Mucosa of descending colon (tissue), 3 donors: Measurements from ENCODE around the gene HAUS2. TPM values are rescaled to one million over a fixed set of nuclear protein-coding genes. Genes with fewer than 3 reads are reported as not detected.

Experiments used
- ATAC-seq: fragments of 200-7000 bp; cut with Tn5 transposase; one replicate; pipeline ENCODE4 v1.9.1; 2020; ENCODE audit warnings: mild to moderate bottlenecking, moderate library complexity
- DNase-seq, 3 donors: peaks; one replicate each; pipeline ENCODE4 v3.0.0-alpha.2; 2020
- H3K36me3 ChIP-seq: fragments of 200-600 bp; one replicate; pipeline ENCODE4 v1.8.0; 2021; ENCODE audit warnings: low read depth, mild to moderate bottlenecking
- H3K4me1 ChIP-seq: fragments of 200-600 bp; one replicate; pipeline ENCODE4 v1.8.0; 2021; ENCODE audit warnings: low read depth, mild to moderate bottlenecking
- H3K4me3 ChIP-seq: fragments of 200-600 bp; one replicate; pipeline ENCODE4 v1.8.0; 2021; ENCODE audit warnings: mild to moderate bottlenecking
- H3K9me3 ChIP-seq: fragments of 200-600 bp; one replicate; pipeline ENCODE4 v1.8.0; 2021; ENCODE audit warnings: mild to moderate bottlenecking
- CTCF ChIP-seq: fragments of 200-600 bp; IDR thresholded peaks from one replicate; pipeline ENCODE4 v1.8.0; 2022; ENCODE audit warnings: antibody characterized with exemption, mild to moderate bottlenecking
- intact Hi-C, 2 donors: fragments of 100-400 bp; cut with DNase I in 1 of 2; cut with micrococcal nuclease in 1 of 2; formaldehyde crosslinking; loops; one replicate each; pipeline versions ENCODE4 v1.11.0 to v1.11.1; 2022; cut with DNase I, micrococcal nuclease
- total RNA-seq, 3 donors: library from RNA; stranded (reverse); fragmentation: NEBNext Ultra II Directional in 2 of 3; extraction: Animal tissue kit (Norgen Biotek cat#: 25700) in 2 of 3; gene quantifications; one replicate each; pipeline versions ENCODE4 v1.2.1 to v1.2.4, GENCODE V29; 2021 to 2023
- donor health status: DM: no; HTN: no; CAD: no; lungs with moderate emphysema.
- donor health status: DM: no; HTN: no; CAD: no.
- donor health status: DM: no; HTN: yes; CAD: no.

The HAUS2 gene
- total RNA-seq, 3 donors from 2014 or later, result 11.7 to 16.5 (median 13.4) TPM

GRCh38 chr15:42612367-42612912, 63.8 kb downstream of the HAUS2 start:
- intact Hi-C loops, result no loop called here

GRCh38 chr15:42616107-42616506, 67.5 kb downstream of the HAUS2 start:
- no peak for TF ChIP-seq CTCF
- intact Hi-C loops, result no loop called here

More at GRCh38 chr15:42612367-42612912, 63.8 kb downstream of the HAUS2 start:
- no peak for TF ChIP-seq CTCF
- DNase-seq (no peak), ATAC-seq (no peak)
- Histone ChIP-seq H3K9me3 (no peaks in the 10 kb centered on the region), H3K4me1 (no peaks in the 10 kb centered on the region), H3K4me3 (no peak overlapping the region), H3K36me3 (no peaks in the 10 kb centered on the region)

More at GRCh38 chr15:42616107-42616506, 67.5 kb downstream of the HAUS2 start:
- no peaks in the 10 kb centered on the region for H3K36me3 ChIP-seq
- DNase-seq (no peak), ATAC-seq (no peak)
- H3K9me3 ChIP-seq, result no peaks in the 10 kb centered on the region
- H3K4me1 ChIP-seq, result no peaks in the 10 kb centered on the region
- H3K4me3 ChIP-seq, result no peak overlapping the region

Other genes with a start within 250 kb of the HAUS2 start
- gene CAPN3, start 189.3 kb upstream of the HAUS2 start, total RNA-seq, result 10 to 100 TPM; 11.6 to 21.5 (median 16.1) TPM
- 10 to 100 TPM; 40.0 to 94.9 (median 45.8) TPM for gene ZNF106, start 57.7 kb upstream of the HAUS2 start, total RNA-seq
- 10 to 100 TPM; 65.3 to 97.9 (median 90.3) TPM for gene SNAP23, start 53.2 kb upstream of the HAUS2 start, total RNA-seq
- 10 to 100 TPM; 24.1 to 30.9 (median 26.6) TPM for gene LRRC57, start within 50 bp of the HAUS2 start, total RNA-seq
- 10 to 100 TPM in 1 of 3 donors, 1 to 10 TPM in 2; 6.1 to 42.8 (median 8.5) TPM for gene STARD9, start 26.8 kb downstream of the HAUS2 start, total RNA-seq
- gene CDAN1, start 188.3 kb downstream of the HAUS2 start, total RNA-seq, result 10 to 100 TPM in 2 of 3 donors, 1 to 10 TPM in 1; 9.2 to 22.5 (median 11.7) TPM